Measurements from ENCODE around the gene MS4A10. TPM values are rescaled to one million over a fixed set of nuclear protein-coding genes. Genes with fewer than 3 reads are reported as not detected.

The MS4A10 gene
- total and polyA plus RNA-seq, 9 of the 15 experiments (the other 6 are each of a cell fraction or from before 2014, with no cell fraction given): not detected

DNA sequence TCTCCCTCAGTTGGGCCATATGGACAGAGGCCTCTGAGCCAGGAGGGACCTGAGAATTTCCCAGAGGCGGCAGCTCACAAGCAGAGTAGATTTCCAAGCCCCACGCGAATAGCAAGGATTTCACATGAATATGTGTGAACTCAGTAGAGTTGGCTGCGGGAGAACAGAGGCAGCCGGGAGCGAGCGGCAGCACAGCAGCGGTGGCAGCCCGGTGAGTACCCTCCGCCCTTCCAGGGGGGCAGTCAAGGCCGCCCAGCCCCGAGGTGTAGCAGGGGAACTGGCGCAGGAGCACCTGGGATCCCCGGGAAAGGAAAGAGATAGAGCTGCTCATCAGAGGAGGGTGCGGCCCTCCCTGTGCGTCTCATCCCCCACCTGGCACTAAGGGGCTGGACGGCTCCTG lies 36.9 kb upstream of the MS4A10 start:
- H3K9me1 ChIP-seq (ENCODE audit: control insufficient read depth, insufficient read depth, low read length): no peaks in the 10 kb centered on the region
- in situ Hi-C loops (cut with MboI): no loop called here
- FAIRE-seq (no peak), ATAC-seq (no peak), DNase-seq (ENCODE audit: extremely low read depth in 1 of 4, low spot score in 3 of 4) (no peak)
- ChIA-PET CTCF (ENCODE audit: low intra/inter-chr PET ratio) (no interaction called here), POLR2A (interaction anchor here (0.6 kb wide), 1 partner anchor 18 kb away, joined by 3 read pairs; no protein-coding TSS in a partner anchor)
- intact Hi-C loops (cut with micrococcal nuclease): no loop called here
- H3K4me2 ChIP-seq (ENCODE audit: insufficient read depth, low read length): no peak overlapping the region
- H3K9ac ChIP-seq (ENCODE audit: insufficient read depth in 1 of 2, low read depth in 2 of 2, low read length in 2 of 2): no peak overlapping the region
- H3K4me1 ChIP-seq (replicated peaks in 1 of 2; ENCODE audit: control insufficient read depth in 2 of 2, insufficient read depth in 2 of 2, low read length in 2 of 2): peaks cover 0 to 3% of the 10 kb centered on the region in 2 experiments; a peak in 2 of 5 replicates
- BruUV-seq (replicated peaks): no TSS peak
- no peak overlapping the region for H3K27ac ChIP-seq (ENCODE audit: extremely low read depth, low read depth, low read length)
- H3K9me3 ChIP-seq (replicated peaks; ENCODE audit: control insufficient read depth, insufficient read depth, low read depth, low read length): no peaks in the 10 kb centered on the region
- 7% methylated on average over 10 of the region's 17 CpGs for WGBS (ENCODE audit: insufficient coverage, low coverage, missing lambda C conversion rate)
- TF ChIP-seq NFATC3 (IDR thresholded peaks at IDR 0.05) (no peak), SMAD3 (CRISPR knock-in tag; conservative IDR thresholded peaks at IDR 0.05) (no peak), PML (IDR thresholded peaks at IDR 0.05; ENCODE audit: low read length) (no peak), TEAD1 (CRISPR knock-in tag; IDR thresholded peaks at IDR 0.05) (no peak), CBFA2T2 (conservative IDR thresholded peaks at IDR 0.05) (no peak)
- no peak overlapping the region for H2AFZ ChIP-seq (ENCODE audit: low read depth, low read length)
- no peaks in the 10 kb centered on the region for H3K36me3 ChIP-seq (ENCODE audit: control insufficient read depth, insufficient read depth, low read length)
- H3K79me2 ChIP-seq (ENCODE audit: control insufficient read depth, insufficient read depth, low read length): no peaks in the 10 kb centered on the region
- H3K27me3 ChIP-seq (ENCODE audit: control insufficient read depth in 2 of 2, insufficient read depth in 2 of 2, low read length in 2 of 2): peaks cover 7 to 27% of the 10 kb centered on the region in 2 experiments; a peak in 4 of 5 replicates
- no peaks in the 10 kb centered on the region for H4K20me1 ChIP-seq (replicated peaks; ENCODE audit: control insufficient read depth, insufficient read depth, low read length)
- no peak overlapping the region for H3K4me3 ChIP-seq

DNA sequence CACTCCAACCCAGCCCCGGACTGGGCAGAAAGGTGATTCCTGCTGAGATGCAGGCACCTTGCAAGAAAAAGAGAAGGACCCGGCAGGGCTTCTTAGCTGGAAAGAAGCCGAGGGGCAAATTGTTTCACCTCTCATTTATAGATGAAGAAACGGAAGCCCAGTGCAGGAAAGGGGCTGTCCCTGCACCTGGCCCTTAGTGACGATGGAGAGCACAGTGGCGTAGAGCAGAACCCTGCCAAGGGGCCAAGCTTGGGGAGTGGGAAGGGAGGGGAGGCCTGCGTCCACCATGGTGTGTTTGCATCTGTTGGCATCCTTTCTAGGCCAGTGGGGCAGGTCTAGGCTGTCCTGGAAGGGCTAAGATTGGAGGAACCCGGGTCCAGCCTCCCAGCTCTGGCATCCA lies 36.3 kb upstream of the MS4A10 start:
- Histone ChIP-seq H4K20me1 (replicated peaks; ENCODE audit: control insufficient read depth, insufficient read depth, low read length) (no peaks in the 10 kb centered on the region), H3K4me2 (ENCODE audit: insufficient read depth, low read length) (no peak overlapping the region), H3K4me1 (replicated peaks in 1 of 2; ENCODE audit: control insufficient read depth in 2 of 2, insufficient read depth in 2 of 2, low read length in 2 of 2) (peaks cover 0 to 6% of the 10 kb centered on the region in 2 experiments; a peak in 2 of 5 replicates), H3K9me1 (ENCODE audit: control insufficient read depth, insufficient read depth, low read length) (no peaks in the 10 kb centered on the region), H2AFZ (ENCODE audit: low read depth, low read length) (no peak overlapping the region), H3K9me3 (replicated peaks; ENCODE audit: control insufficient read depth, insufficient read depth, low read depth, low read length) (no peaks in the 10 kb centered on the region), H3K27ac (ENCODE audit: extremely low read depth, low read depth, low read length) (no peak overlapping the region), H3K36me3 (ENCODE audit: control insufficient read depth, insufficient read depth, low read length) (no peaks in the 10 kb centered on the region), H3K9ac (ENCODE audit: insufficient read depth in 1 of 2, low read depth in 2 of 2, low read length in 2 of 2) (no peak overlapping the region), H3K79me2 (ENCODE audit: control insufficient read depth, insufficient read depth, low read length) (no peaks in the 10 kb centered on the region), H3K4me3 (no peak overlapping the region), H3K27me3 (ENCODE audit: control insufficient read depth in 2 of 2, insufficient read depth in 2 of 2, low read length in 2 of 2) (peaks cover 7 to 23% of the 10 kb centered on the region in 2 experiments; a peak in 4 of 5 replicates)
- WGBS (ENCODE audit: insufficient coverage, low coverage, missing lambda C conversion rate): 0% methylated on average over 6 of the region's 8 CpGs
- TF ChIP-seq, protein P1, sequence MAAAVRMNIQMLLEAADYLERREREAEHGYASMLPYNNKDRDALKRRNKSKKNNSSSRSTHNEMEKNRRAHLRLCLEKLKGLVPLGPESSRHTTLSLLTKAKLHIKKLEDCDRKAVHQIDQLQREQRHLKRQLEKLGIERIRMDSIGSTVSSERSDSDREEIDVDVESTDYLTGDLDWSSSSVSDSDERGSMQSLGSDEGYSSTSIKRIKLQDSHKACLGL (CRISPR knock-in tag; IDR thresholded peaks at IDR 0.05; ENCODE audit: borderline replicate concordance, poor library complexity, severe bottlenecking): no peak
- TF ChIP-seq ZNF583 (CRISPR knock-in tag; IDR thresholded peaks at IDR 0.05) (no peak), SIX5 (IDR thresholded peaks at IDR 0.05; ENCODE audit: borderline replicate concordance in 1 of 2, insufficient read depth in 1 of 2, low read depth in 1 of 2, low read length in 2 of 2) (no peak), HDAC6 (IDR thresholded peaks at IDR 0.05; ENCODE audit: low read depth, low read length) (no peak), GTF2A2 (tag; IDR thresholded peaks at IDR 0.05) (no peak), FOXJ3 (CRISPR knock-in tag; IDR thresholded peaks at IDR 0.05) (no peak), CBX2 (IDR thresholded peaks at IDR 0.05; ENCODE audit: insufficient read depth, low read length, poor library complexity, severe bottlenecking) (no peak), SMARCB1 (IDR thresholded peaks at IDR 0.05; ENCODE audit: insufficient read length, low read depth) (no peak)
- TF ChIP-seq, protein P2, sequence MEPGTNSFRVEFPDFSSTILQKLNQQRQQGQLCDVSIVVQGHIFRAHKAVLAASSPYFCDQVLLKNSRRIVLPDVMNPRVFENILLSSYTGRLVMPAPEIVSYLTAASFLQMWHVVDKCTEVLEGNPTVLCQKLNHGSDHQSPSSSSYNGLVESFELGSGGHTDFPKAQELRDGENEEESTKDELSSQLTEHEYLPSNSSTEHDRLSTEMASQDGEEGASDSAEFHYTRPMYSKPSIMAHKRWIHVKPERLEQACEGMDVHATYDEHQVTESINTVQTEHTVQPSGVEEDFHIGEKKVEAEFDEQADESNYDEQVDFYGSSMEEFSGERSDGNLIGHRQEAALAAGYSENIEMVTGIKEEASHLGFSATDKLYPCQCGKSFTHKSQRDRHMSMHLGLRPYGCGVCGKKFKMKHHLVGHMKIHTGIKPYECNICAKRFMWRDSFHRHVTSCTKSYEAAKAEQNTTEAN (CRISPR knock-in tag; IDR thresholded peaks at IDR 0.05): no peak
- BruUV-seq (replicated peaks): no TSS peak
- no peak for DNase-seq (ENCODE audit: extremely low read depth in 1 of 4, low spot score in 3 of 4)
- in situ Hi-C loops (cut with MboI): no loop called here
- ATAC-seq: no peak
- POLR2A ChIA-PET: interaction anchor here (0.6 kb wide), 1 partner anchor 17 kb away, joined by 3 read pairs; no protein-coding TSS in a partner anchor
- CTCF ChIA-PET (ENCODE audit: low intra/inter-chr PET ratio): no interaction called here
- no peak for FAIRE-seq
- intact Hi-C loops (cut with micrococcal nuclease): no loop called here
